HepG2 (cell line): ENCODE measurements around the gene GGNBP2. TPM values are rescaled to one million over a fixed set of nuclear protein-coding genes. Genes with fewer than 3 reads are reported as not detected.

Source experiments
- ARID2 ChIP-seq: sonication (generic); formaldehyde crosslinking; IDR thresholded peaks from 2 replicates; pipeline ENCODE4 v1.8.1; 2022; ENCODE audit warnings: mild to moderate bottlenecking, missing genetic modification reagents, borderline replicate concordance
- ETV5 ChIP-seq: IDR thresholded peaks from 2 replicates; pipeline ENCODE4 v1.6.1; 2018; ENCODE audit warnings: missing biosample characterization, missing genetic modification reagents, inconsistent platforms, borderline replicate concordance
- FOXJ3 ChIP-seq: sonication (generic); formaldehyde crosslinking; IDR thresholded peaks from 2 replicates; pipeline ENCODE4 v1.4.0; 2020; ENCODE audit warnings: missing genetic modification reagents, mild to moderate bottlenecking, borderline replicate concordance
- HMG20A ChIP-seq: IDR thresholded peaks from 2 replicates; pipeline ENCODE4 v1.6.1; 2016; ENCODE audit warnings: borderline replicate concordance
- HNRNPK ChIP-seq: fragments of 200-400 bp; formaldehyde crosslinking; IDR thresholded peaks from 2 replicates; pipeline ENCODE4 v1.6.1; 2018; ENCODE audit warnings: low read length, low read depth, moderate library complexity, mild to moderate bottlenecking; ENCODE audit not compliant: poor library complexity, severe bottlenecking
- HNRNPL ChIP-seq: fragments of 200-400 bp; formaldehyde crosslinking; IDR thresholded peaks from 2 replicates; pipeline ENCODE4 v1.6.1; 2017; ENCODE audit warnings: mild to moderate bottlenecking, low read depth, low read length
- KDM6A ChIP-seq: IDR thresholded peaks from 2 replicates; pipeline ENCODE4 v1.6.1; 2016; ENCODE audit warnings: low read depth
- KLF6 ChIP-seq: IDR thresholded peaks from 2 replicates; pipeline ENCODE4 v1.8.0; 2016; ENCODE audit warnings: missing biosample characterization, missing genetic modification reagents
- MEF2D ChIP-seq: sonication (generic); formaldehyde crosslinking; IDR thresholded peaks from 2 replicates; pipeline ENCODE4 v1.5.1; 2020; ENCODE audit warnings: mild to moderate bottlenecking, missing genetic modification reagents
- PAXIP1 ChIP-seq: sonication (generic); formaldehyde crosslinking; conservative IDR thresholded peaks from 2 replicates; pipeline ENCODE4 v1.4.0; 2020; ENCODE audit warnings: mild to moderate bottlenecking, missing genetic modification reagents, moderate library complexity
- POLR2G ChIP-seq: fragments of 200-400 bp; formaldehyde crosslinking; IDR thresholded peaks from 2 replicates; pipeline ENCODE4 v1.6.1; 2018; ENCODE audit warnings: mild to moderate bottlenecking, low read depth, low read length, moderate library complexity
- TEAD3 ChIP-seq: optimal IDR thresholded peaks from 2 replicates; pipeline ENCODE3; 2016; ENCODE audit warnings: borderline replicate concordance
- ZBTB34 ChIP-seq: sonication (generic); formaldehyde crosslinking; IDR thresholded peaks from 2 replicates; pipeline ENCODE4 v1.8.0; 2022; ENCODE audit warnings: mild to moderate bottlenecking, missing genetic modification reagents
- ZFP37 ChIP-seq: sonication (generic); formaldehyde crosslinking; IDR thresholded peaks from 2 replicates; pipeline ENCODE4 v1.4.0; 2020; ENCODE audit warnings: missing genetic modification reagents, borderline replicate concordance
- ZNF234 ChIP-seq: sonication (generic); formaldehyde crosslinking; conservative IDR thresholded peaks from 2 replicates; pipeline ENCODE4 v1.5.1; 2020; ENCODE audit warnings: mild to moderate bottlenecking, missing genetic modification reagents
- ZNF275 ChIP-seq: sonication (generic); formaldehyde crosslinking; IDR thresholded peaks from 2 replicates; pipeline ENCODE4 v1.8.0; 2022; ENCODE audit warnings: missing genetic modification reagents, mild to moderate bottlenecking, inconsistent platforms, borderline replicate concordance
- ZNF652 ChIP-seq: IDR thresholded peaks from 2 replicates; pipeline ENCODE4 v1.6.1; 2016; ENCODE audit warnings: low read depth, borderline replicate concordance
- ZXDC ChIP-seq: sonication (generic); formaldehyde crosslinking; IDR thresholded peaks from 2 replicates; pipeline ENCODE4 v1.5.0; 2020; ENCODE audit warnings: mild to moderate bottlenecking, missing genetic modification reagents
- polyA plus RNA-seq, 8 experiments: library from polyadenylated mRNA; depleted of rRNA in 3 of 8; stranded (reverse) in 7 of 8; unstranded in 1 of 8; fragments of >200 nt; fragmentation: Illumina TruSeq in 4 of 8; extraction: Trizol in 4 of 8; gene quantifications; 2 replicates each; pipeline versions ENCODE4 v1.2.1 to v1.2.3, GENCODE V29; 2011 to 2016; ENCODE audit warnings: low read depth in 4 of 8, missing spikeins in 1 of 8, mixed read lengths in 1 of 8; ENCODE audit not compliant: insufficient read depth in 1 of 8
- total RNA-seq, 5 experiments: library from RNA; depleted of rRNA; stranded (reverse); fragments of >200 nt; fragmentation: Illumina TruSeq; extraction: Trizol; gene quantifications; 2 replicates each; pipeline ENCODE4 v1.2.3, GENCODE V29; 2016; ENCODE audit warnings: low read depth in 1 of 5

GGNBP2 gene
- total and polyA plus RNA-seq, 2 of the 13 experiments (the other 11 are each of a cell fraction or from before 2014, with no cell fraction given) = 53.3 to 84.2 TPM

DNA sequence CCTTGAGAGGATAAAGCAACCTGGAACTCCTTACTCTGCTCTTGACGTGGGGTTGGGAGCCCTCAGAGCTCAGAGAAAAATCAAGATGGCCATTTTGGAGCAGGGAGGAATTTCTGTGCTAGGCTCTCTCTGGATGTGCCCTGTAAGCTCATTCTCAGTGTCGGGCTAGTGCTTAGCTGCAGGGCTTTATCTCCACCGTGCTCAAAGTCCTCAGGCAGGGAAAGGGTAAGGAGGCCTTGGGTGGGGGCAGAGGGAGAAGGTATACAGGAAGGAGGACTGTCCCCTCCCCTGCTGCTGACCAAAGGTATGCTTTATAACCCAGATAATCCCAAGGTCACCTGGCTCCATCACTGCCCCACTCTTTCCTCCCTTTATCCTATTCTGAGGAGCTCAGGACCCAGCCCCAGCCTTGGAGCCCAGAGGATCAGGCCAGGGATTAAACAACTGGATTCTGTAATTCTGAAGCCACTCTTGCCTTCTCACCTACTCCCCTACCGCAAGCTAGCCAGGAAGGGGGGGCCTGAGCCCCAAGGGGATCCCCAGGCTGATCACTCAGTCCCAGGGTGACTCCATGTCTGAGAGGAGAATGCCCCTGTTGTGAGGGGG is 48.1 kb downstream of the GGNBP2 start (continued):
- TF ChIP-seq ZXDC = no peak
- no peak for TF ChIP-seq FOXJ3 (CRISPR knock-in tag)
- TF ChIP-seq ZBTB34 = no peak
- no peak for TF ChIP-seq HMG20A (CRISPR knock-in tag)
- TF ChIP-seq KLF6 (CRISPR knock-in tag) = no peak
- 0 out of 2 replicates have a peak, but pooled peaks have one; percentile 43 for TF ChIP-seq ZFP37 (CRISPR knock-in tag)
- peak; percentile 32; the same call in 1 of the 2 replicates for TF ChIP-seq POLR2G
- no peak for TF ChIP-seq HNRNPK
- 0 out of 2 replicates have a peak, but pooled peaks have one; percentile 5 for TF ChIP-seq HNRNPL
- no peak for TF ChIP-seq ZNF275 (CRISPR knock-in tag)
- TF ChIP-seq ZNF234 (CRISPR knock-in tag) = no peak
- no peak for TF ChIP-seq ARID2 (CRISPR knock-in tag)
- peak; percentile 71 for TF ChIP-seq PAXIP1 (CRISPR knock-in tag)
- peak; percentile 26; the same call in 1 of the 2 replicates for TF ChIP-seq ETV5 (CRISPR knock-in tag)
- TF ChIP-seq TEAD3 (CRISPR knock-in tag) = peak; percentile 44
- peak; percentile 51; the same call in 1 of the 2 replicates for TF ChIP-seq ZNF652 (CRISPR knock-in tag)
- TF ChIP-seq KDM6A (CRISPR knock-in tag) = 0 out of 2 replicates have a peak, but pooled peaks have one; percentile 29
- peak; percentile 53; the same call in 1 of the 2 replicates for TF ChIP-seq MEF2D (CRISPR knock-in tag)
